ENCODE results near the gene CPNE7. TPM values are rescaled to one million over a fixed set of nuclear protein-coding genes. Genes with fewer than 3 reads are reported as not detected.

CPNE7 gene
- total RNA-seq, 1 donor from 2014 or later = 1.1 TPM

DNA sequence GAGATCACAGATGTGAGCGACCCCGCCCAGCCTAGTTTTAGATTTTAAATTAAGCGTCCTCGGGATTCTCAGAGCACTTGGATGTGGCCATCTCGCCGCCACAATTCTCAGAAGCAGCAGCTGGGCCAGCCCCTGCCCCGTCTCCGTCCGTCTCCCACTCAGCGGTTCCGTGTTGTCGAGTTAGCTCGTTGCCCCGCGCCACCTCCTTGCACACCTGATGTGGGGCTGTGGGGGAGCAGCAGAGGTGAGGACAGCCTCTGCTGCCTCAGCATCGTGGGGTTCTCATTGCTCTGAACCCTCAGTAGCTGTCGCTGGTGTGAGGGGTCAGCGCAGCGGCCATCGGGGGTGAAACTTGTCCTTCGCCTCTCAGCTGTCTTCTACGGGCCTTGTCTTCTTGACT, 23.2 kb upstream of the CPNE7 start:
- TF ChIP-seq, protein P1, sequence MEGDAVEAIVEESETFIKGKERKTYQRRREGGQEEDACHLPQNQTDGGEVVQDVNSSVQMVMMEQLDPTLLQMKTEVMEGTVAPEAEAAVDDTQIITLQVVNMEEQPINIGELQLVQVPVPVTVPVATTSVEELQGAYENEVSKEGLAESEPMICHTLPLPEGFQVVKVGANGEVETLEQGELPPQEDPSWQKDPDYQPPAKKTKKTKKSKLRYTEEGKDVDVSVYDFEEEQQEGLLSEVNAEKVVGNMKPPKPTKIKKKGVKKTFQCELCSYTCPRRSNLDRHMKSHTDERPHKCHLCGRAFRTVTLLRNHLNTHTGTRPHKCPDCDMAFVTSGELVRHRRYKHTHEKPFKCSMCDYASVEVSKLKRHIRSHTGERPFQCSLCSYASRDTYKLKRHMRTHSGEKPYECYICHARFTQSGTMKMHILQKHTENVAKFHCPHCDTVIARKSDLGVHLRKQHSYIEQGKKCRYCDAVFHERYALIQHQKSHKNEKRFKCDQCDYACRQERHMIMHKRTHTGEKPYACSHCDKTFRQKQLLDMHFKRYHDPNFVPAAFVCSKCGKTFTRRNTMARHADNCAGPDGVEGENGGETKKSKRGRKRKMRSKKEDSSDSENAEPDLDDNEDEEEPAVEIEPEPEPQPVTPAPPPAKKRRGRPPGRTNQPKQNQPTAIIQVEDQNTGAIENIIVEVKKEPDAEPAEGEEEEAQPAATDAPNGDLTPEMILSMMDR (IDR thresholded peaks at IDR 0.05; ENCODE audit: insufficient read depth, low read length, severe bottlenecking) = no peak
- H3K4me3 ChIP-seq (ENCODE audit: low read depth, low read length) = no peak overlapping the region
- no peaks in the 10 kb centered on the region for H3K27me3 ChIP-seq (ENCODE audit: control insufficient read depth, insufficient read depth, low read length)
- DNase-seq (ENCODE audit: low read depth) (no peak), FAIRE-seq (no peak)
- H3K36me3 ChIP-seq (ENCODE audit: control insufficient read depth, insufficient read depth, low read length) = peaks cover 26% of the 10 kb centered on the region

DNA sequence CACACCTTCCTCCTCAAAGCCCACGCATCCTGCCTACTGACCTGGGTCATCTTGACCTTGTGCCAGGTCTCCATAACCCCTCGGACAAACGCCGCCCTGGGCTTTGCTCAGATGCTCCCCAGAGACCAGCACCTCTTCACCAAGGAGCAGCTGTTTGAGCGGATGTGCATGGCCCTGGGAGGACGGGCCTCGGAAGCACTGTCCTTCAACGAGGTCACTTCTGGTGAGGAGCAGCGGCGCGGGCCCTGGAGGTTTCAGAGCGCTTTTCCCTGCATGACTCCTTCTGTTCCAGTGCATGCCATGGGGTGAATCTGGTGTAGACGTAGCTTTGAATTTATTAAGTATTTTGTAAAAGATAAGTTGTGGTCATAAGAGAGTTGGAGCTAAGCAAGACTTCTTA, 22.6 kb upstream of the CPNE7 start:
- H3K27me3 ChIP-seq (ENCODE audit: control insufficient read depth, insufficient read depth, low read length) = no peaks in the 10 kb centered on the region
- FAIRE-seq (no peak), DNase-seq (ENCODE audit: low read depth) (no peak)
- peaks cover 23% of the 10 kb centered on the region for H3K36me3 ChIP-seq (ENCODE audit: control insufficient read depth, insufficient read depth, low read length)
- TF ChIP-seq, protein P1 (IDR thresholded peaks at IDR 0.05; ENCODE audit: insufficient read depth, low read length, severe bottlenecking) = no peak
- no peak overlapping the region for H3K4me3 ChIP-seq (ENCODE audit: low read depth, low read length)

DNA sequence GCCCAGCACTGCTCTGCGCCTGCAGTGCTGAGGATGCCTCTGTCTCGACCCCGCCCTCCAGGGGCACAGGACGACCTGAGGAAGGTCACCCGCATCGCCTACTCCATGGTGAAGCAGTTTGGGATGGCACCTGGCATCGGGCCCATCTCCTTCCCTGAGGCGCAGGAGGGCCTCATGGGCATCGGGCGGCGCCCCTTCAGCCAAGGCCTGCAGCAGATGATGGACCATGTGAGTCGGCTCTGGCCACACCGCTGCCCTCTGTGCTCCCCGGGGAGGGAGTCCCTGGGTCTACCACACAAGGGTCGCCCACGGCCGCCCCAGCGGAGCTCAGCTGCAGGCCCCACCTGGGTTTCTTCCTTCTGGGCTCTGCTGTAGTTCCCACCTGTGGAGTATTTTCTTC, 21.8 kb upstream of the CPNE7 start:
- FAIRE-seq = no peak
- peaks cover 19% of the 10 kb centered on the region for H3K36me3 ChIP-seq (ENCODE audit: control insufficient read depth, insufficient read depth, low read length)
- TF ChIP-seq, protein P1 (IDR thresholded peaks at IDR 0.05; ENCODE audit: insufficient read depth, low read length, severe bottlenecking) = no peak
- no peak for DNase-seq (ENCODE audit: low read depth)
- no peak overlapping the region for H3K4me3 ChIP-seq (ENCODE audit: low read depth, low read length)
- no peaks in the 10 kb centered on the region for H3K27me3 ChIP-seq (ENCODE audit: control insufficient read depth, insufficient read depth, low read length)

DNA sequence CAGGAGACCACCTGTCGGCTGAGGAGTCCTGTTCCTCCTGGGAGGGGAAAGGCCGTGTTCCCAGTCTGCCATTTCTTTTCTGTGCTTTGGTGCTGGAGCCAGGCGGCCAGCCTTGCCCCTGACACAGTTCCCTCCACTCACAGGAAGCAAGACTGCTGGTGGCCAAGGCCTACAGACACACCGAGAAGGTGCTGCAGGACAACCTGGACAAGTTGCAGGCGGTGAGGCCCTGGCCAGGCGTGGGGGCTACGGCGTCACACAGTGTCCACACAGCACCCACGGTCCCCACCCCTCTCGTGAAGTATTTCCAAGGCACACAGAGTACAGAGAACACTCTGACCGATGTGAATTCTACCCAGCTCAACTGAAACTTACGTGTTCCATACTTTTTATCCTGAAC, 21.2 kb upstream of the CPNE7 start:
- peak; percentile 40 for FAIRE-seq
- TF ChIP-seq, protein P1 (IDR thresholded peaks at IDR 0.05; ENCODE audit: insufficient read depth, low read length, severe bottlenecking) = no peak
- H3K27me3 ChIP-seq (ENCODE audit: control insufficient read depth, insufficient read depth, low read length) = no peaks in the 10 kb centered on the region
- H3K4me3 ChIP-seq (ENCODE audit: low read depth, low read length) = no peak overlapping the region
- peaks cover 14% of the 10 kb centered on the region for H3K36me3 ChIP-seq (ENCODE audit: control insufficient read depth, insufficient read depth, low read length)
- DNase-seq (ENCODE audit: low read depth) = no peak

DNA sequence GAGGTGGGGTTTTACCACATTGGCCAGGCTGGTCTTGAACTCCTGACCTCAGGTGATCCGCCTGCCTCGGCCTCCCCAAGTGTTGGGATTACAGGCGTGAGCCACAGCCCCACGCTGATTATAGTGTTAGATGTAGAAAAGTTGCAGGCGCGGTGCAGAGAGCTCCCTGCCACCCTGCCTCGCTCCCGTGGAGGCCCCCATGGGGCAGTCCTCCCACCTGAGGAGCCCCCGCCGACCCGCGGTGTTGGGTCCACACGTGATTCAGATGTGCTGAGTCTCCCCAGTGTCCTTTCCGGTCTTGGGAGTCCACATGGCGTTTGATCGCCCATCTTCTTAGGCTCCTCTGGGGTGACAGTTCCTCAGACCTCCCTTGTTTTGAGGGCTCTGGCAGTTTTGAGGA, 20.3 kb upstream of the CPNE7 start:
- Histone ChIP-seq H3K27me3 (ENCODE audit: control insufficient read depth, insufficient read depth, low read length) (no peaks in the 10 kb centered on the region), H3K4me3 (ENCODE audit: low read depth, low read length) (no peak overlapping the region), H3K36me3 (ENCODE audit: control insufficient read depth, insufficient read depth, low read length) (peaks cover 12% of the 10 kb centered on the region)
- TF ChIP-seq, protein P1 (IDR thresholded peaks at IDR 0.05; ENCODE audit: insufficient read depth, low read length, severe bottlenecking) = no peak
- DNase-seq (ENCODE audit: low read depth) (no peak), FAIRE-seq (no peak)

DNA sequence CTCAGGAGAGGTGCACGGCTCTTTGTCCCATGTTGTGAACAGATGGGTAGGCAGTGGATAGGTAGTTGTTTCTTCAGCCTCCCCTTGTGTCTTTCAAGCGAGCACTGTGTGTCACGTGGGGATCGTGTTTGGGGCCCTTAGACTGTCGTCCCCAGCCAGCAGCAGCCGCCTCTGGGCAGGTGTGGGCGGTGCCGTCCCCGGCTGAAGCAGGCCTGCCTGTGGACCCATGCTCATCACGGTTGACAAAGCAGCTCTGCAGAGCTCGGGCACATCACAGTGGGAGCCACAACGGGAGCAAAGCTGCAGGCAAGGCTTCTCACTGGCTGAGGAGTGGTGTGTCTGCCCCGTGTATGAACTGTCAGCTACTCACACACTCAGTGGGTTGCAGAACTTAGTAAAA, 19.8 kb upstream of the CPNE7 start:
- Histone ChIP-seq H3K27me3 (ENCODE audit: control insufficient read depth, insufficient read depth, low read length) (no peaks in the 10 kb centered on the region), H3K4me3 (ENCODE audit: low read depth, low read length) (no peak overlapping the region), H3K36me3 (ENCODE audit: control insufficient read depth, insufficient read depth, low read length) (peaks cover 11% of the 10 kb centered on the region)
- FAIRE-seq (no peak), DNase-seq (ENCODE audit: low read depth) (no peak)
- TF ChIP-seq, protein P1 (IDR thresholded peaks at IDR 0.05; ENCODE audit: insufficient read depth, low read length, severe bottlenecking) = no peak

All from bronchial epithelial cell (primary cell).